GM19468 (cell line): Measurements from ENCODE around the gene ACBD5.

ENCODE experiments used
- ATAC-seq: cut with Tn5 transposase; IDR thresholded peaks from one replicate; pipeline ENCODE4 v1.9.1; 2021; ENCODE audit warnings: mild to moderate bottlenecking, moderate library complexity, moderate number of reproducible peaks; ENCODE audit not compliant: unreplicated experiment; ENCODE audit errors: extremely low read depth

Gene ACBD5

DNA sequence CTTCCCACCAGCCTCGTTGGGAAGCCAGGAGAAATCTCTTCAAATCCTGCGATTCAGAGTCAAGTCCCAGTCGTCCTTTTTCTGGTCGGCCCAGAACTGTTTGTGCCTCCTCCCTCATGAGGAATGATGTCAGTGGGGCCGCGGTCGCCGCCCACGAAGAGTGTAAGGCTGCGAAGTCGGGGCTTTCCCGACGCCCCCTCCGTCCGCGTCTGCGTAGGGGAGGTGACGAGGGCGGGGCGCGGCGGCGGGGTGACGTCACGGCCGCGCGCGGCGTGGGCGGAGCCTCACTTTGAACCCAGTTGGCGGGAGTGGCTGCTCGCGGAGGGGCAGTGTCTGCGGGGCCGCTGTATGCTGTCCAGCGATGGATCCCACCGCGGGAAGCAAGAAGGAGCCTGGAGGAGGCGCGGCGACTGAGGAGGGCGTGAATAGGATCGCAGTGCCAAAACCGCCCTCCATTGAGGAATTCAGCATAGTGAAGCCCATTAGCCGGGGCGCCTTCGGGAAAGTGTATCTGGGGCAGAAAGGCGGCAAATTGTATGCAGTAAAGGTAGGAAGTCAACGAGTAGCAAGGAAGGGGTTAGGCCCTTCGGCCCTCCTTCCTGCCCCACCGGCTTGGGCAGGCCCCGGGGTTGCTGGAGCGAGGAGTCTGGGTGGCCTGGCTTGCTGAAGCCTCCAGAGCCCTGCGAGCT, 85.4 kb downstream of the ACBD5 start, which contains the start of gene MASTL:
TSS of gene MASTL (plus strand) at position 287 of the 689 bp plus-strand sequence. CDS start at position 362, 75 bp downstream.
- peak; percentile 70 for ATAC-seq

- ATAC-seq: no peak
Observed at GRCh38 chr10:27153845-27154193, 86.8 kb downstream of the ACBD5 start.

DNA sequence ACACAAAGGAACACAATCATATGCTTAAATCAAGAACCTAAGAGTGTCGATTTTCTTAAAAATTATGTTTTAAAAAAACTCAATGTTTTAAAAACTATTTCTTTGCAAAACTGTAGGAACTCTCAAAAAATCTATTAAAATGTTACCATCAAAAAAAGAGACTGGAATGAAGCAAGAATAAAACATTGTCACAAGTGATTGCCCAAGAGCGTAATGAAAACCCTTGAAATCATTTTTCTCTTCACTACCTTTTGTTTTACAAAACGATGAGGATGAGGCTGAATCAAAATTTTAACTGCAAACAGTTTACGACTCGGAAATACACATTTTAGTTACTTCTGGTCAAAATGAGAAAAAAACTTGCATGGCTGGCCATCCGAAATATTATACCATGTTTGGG, 87.3 kb downstream of the ACBD5 start:
- ATAC-seq: no peak

- ATAC-seq: no peak
Observed at GRCh38 chr10:27152687-27153086, 87.9 kb downstream of the ACBD5 start.

DNA sequence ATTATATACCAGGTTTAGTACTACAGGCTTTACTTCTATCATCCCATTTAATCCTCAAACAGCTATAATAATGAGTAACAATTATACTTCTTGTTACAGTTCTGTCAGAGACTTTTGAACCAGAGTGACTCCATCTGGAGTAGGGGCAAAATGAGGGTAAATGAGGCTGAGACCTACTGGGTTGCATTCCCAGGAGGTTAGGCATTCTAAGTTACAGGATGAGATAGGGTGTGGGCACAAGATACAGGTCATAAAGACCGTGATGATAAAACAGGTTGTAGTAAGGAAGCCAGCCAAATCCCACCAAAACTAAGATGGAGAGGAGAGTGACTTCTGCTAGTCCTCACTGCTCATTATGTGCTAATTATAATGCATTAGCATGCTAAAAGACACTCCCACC, 90.3 kb downstream of the ACBD5 start:
- no peak for ATAC-seq

DNA sequence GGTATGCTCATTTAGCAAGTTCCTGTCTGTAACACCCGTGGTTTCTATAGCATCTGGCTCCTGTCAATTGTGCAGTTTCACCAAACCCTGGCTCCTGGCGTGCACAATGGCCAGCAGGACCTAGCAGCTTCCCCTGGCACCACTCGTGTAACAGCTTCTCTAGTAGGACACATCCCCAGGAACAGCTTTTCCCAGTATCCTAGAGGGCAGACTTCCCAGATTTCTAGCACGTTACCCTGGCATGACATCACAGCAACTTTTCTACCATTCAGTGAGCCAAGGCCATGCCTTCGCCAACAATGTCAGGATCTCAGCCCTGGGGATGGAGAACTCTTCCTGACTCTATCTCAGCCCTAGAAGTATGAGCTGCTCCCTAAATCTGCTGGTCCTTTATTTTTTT, 92.9 kb downstream of the ACBD5 start:
- ATAC-seq: no peak

GRCh38 chr10:27145937-27146336, 94.7 kb downstream of the ACBD5 start:
- ATAC-seq: no peak
